ENCODE results near the gene NECTIN1.

The NECTIN1 gene

GRCh38 chr11:119638851-119639250, 90.1 kb downstream of the NECTIN1 start:
- no peak for DNase-seq

- no peak for DNase-seq
Measured at GRCh38 chr11:119637481-119637880, 91.5 kb downstream of the NECTIN1 start.

- no peak for DNase-seq
Measured at GRCh38 chr11:119635776-119636175, 93.2 kb downstream of the NECTIN1 start.

- DNase-seq: no peak
Measured at GRCh38 chr11:119635041-119635740, 93.8 kb downstream of the NECTIN1 start.

GRCh38 chr11:119634301-119634700, 94.7 kb downstream of the NECTIN1 start:
- DNase-seq: no peak

- DNase-seq: no peak
Measured at GRCh38 chr11:119629834-119630624, 99.0 kb downstream of the NECTIN1 start.

GRCh38 chr11:119629085-119629484, 99.9 kb downstream of the NECTIN1 start:
- DNase-seq: no peak

GRCh38 chr11:119627286-119627685, 101.7 kb downstream of the NECTIN1 start:
- no peak for DNase-seq

GRCh38 chr11:119626871-119627270, 102.1 kb downstream of the NECTIN1 start:
- no peak for DNase-seq

GRCh38 chr11:119626197-119626841, 102.7 kb downstream of the NECTIN1 start:
- no peak for DNase-seq

GRCh38 chr11:119625206-119625978, 103.6 kb downstream of the NECTIN1 start:
- DNase-seq: no peak

GRCh38 chr11:119624629-119625028, 104.4 kb downstream of the NECTIN1 start:
- DNase-seq: no peak

- no peak for DNase-seq
Measured at GRCh38 chr11:119624102-119624615, 104.8 kb downstream of the NECTIN1 start.

- DNase-seq: no peak
Measured at GRCh38 chr11:119623682-119624081, 105.3 kb downstream of the NECTIN1 start.

- DNase-seq: no peak
Measured at GRCh38 chr11:119622454-119623143, 106.4 kb downstream of the NECTIN1 start.

- no peak for DNase-seq
Measured at GRCh38 chr11:119619665-119620064, 109.3 kb downstream of the NECTIN1 start.

- no peak for DNase-seq
Measured at GRCh38 chr11:119618208-119618909, 110.6 kb downstream of the NECTIN1 start.

- no peak for DNase-seq
Measured at GRCh38 chr11:119617340-119617713, 111.7 kb downstream of the NECTIN1 start.

- no peak for DNase-seq
Measured at GRCh38 chr11:119616586-119617339, 112.2 kb downstream of the NECTIN1 start.

- no peak for DNase-seq
Measured at GRCh38 chr11:119615882-119616196, 113.2 kb downstream of the NECTIN1 start.
